AG04450 (cell line): ENCODE data around the gene RUSF1. TPM values are rescaled to one million over a fixed set of nuclear protein-coding genes. Genes with fewer than 3 reads are reported as not detected.
A peak's percentile ranks its signal among the peaks of the same experiment; 100 is the strongest.

ENCODE experiments used
- CTCF ChIA-PET: fragments of 300-600, 350-600 bp; formaldehyde crosslinking; extraction: SDS; loops from one replicate; lab custom pipeline; 2022; ENCODE audit warnings: antibody characterized with exemption, inconsistent platforms; lab: Charles Lee
- POLR2A ChIA-PET: fragments of 350-600 bp; formaldehyde crosslinking; extraction: SDS; loops from one replicate; lab custom pipeline; 2021; ENCODE audit warnings: antibody characterized with exemption, inconsistent platforms; lab: Yijun Ruan, JAX
- DNase-seq: peaks from one replicate; pipeline ENCODE4 v3.0.0-alpha.2; 2011; ENCODE audit warnings: low read depth, low spot score
- H3K27ac ChIP-seq: one replicate; pipeline ENCODE4 v1.5.1; 2012; ENCODE audit warnings: low read depth, low read length, control low read depth
- H3K27me3 ChIP-seq: one replicate; pipeline ENCODE4 v1.6.0; 2012; ENCODE audit warnings: low read length; ENCODE audit not compliant: control insufficient read depth, insufficient read depth
- H3K4me3 ChIP-seq: 2 replicates; pipeline ENCODE4 v1.5.1; 2011; ENCODE audit warnings: mild to moderate bottlenecking, low read depth, low read length, control low read depth
- H3K9me3 ChIP-seq: 2 replicates; pipeline ENCODE4 v1.5.1; 2012; ENCODE audit warnings: low read length; ENCODE audit not compliant: control insufficient read depth, insufficient read depth
- CTCF ChIP-seq: IDR thresholded peaks from 2 replicates; pipeline ENCODE4 v1.5.1; 2011; ENCODE audit warnings: low read depth, low read length, control low read depth, inconsistent platforms
- polyA plus RNA-seq: library from polyadenylated mRNA; depleted of rRNA; stranded (reverse); fragments of >200 nt; gene quantifications from 2 replicates; pipeline ENCODE4 v1.2.3, GENCODE V29; 2011

Gene RUSF1
- polyA plus RNA-seq, 1 experiment: 32.2 TPM

GRCh38 chr16:31459687-31460581 is 48.3 kb downstream of the RUSF1 start:
- no peaks in the 10 kb centered on the region; the same call in 1 of the 2 replicates for H3K9me3 ChIP-seq
- peak; percentile 99 for DNase-seq
- TF ChIP-seq CTCF: no peak
- ChIA-PET POLR2A (interaction anchor here (0.6 to 4.2 kb wide), 13 partner anchors 9 to 386 kb away, joined by 3 to 44 read pairs (median 8); partner anchors contain the start of genes FUS, PYCARD, RUSF1 and TGFB1I1), CTCF (interaction anchor here (0.6 to 4.9 kb wide), 28 partner anchors 8 to 506 kb away, joined by 3 to 49 read pairs (median 4); partner anchors contain the start of genes SLC5A2, TGFB1I1, ZNF646 and ZNF668)
- H3K4me3 ChIP-seq: peak overlapping the region; percentile 87
- H3K27me3 ChIP-seq: no peaks in the 10 kb centered on the region
- peak overlapping the region; percentile 99 for H3K27ac ChIP-seq

- peak within 1 kb of the TSS; percentile 99 for H3K27ac ChIP-seq
- H3K27me3 ChIP-seq: no peaks in the 10 kb centered on the region
- TF ChIP-seq CTCF: peak; percentile 68
- ChIA-PET CTCF (interaction anchor here (0.6 to 4.9 kb wide), 10 partner anchors 11 to 410 kb away, joined by 3 to 49 read pairs (median 4); partner anchors contain the start of genes TGFB1I1 and ZNF843), POLR2A (interaction anchor here (0.7 to 4.2 kb wide), 15 partner anchors 10 to 414 kb away, joined by 3 to 44 read pairs (median 5); partner anchors contain the start of genes FUS, KAT8, PYCARD and RUSF1)
- peak within 1 kb of the TSS; percentile 87 for H3K4me3 ChIP-seq
- H3K9me3 ChIP-seq: no peaks in the 10 kb centered on the region; the same call in 1 of the 2 replicates
- DNase-seq: peak; percentile 97
These were observed 49.1 kb downstream of the RUSF1 start, which contains the start of gene ARMC5 for GRCh38 chr16:31458844-31459686. Gene ARMC5 (plus strand): TSS chr16:31459501. CDS start chr16:31459525, 24 bp downstream.

- DNase-seq: no peak
- Histone ChIP-seq H3K4me3 (peak overlapping the region; percentile 87), H3K9me3 (no peaks in the 10 kb centered on the region; the same call in 1 of the 2 replicates), H3K27me3 (no peaks in the 10 kb centered on the region), H3K27ac (peak overlapping the region; percentile 99)
- ChIA-PET POLR2A (interaction anchor here (0.5 to 4.2 kb wide), 10 partner anchors 10 to 415 kb away, joined by 3 to 44 read pairs (median 4); partner anchors contain the start of genes FUS, KAT8, RUSF1 and TGFB1I1), CTCF (interaction anchor here (0.6 to 4.9 kb wide), 9 partner anchors 12 to 410 kb away, joined by 3 to 49 read pairs (median 3); partner anchors contain the start of genes TGFB1I1 and ZNF843)
- peak; percentile 26; the same call in 1 of the 2 replicates for TF ChIP-seq CTCF
These were observed 49.9 kb downstream of the RUSF1 start for GRCh38 chr16:31458073-31458843.

- H3K4me3 ChIP-seq: peak overlapping the region; percentile 87; the same call in 1 of the 2 replicates
These were observed 51.2 kb downstream of the RUSF1 start for GRCh38 chr16:31456988-31457360.

More at GRCh38 chr16:31456988-31457360, 51.2 kb downstream of the RUSF1 start:
- H3K27ac ChIP-seq: no peak overlapping the region
- H3K9me3 ChIP-seq: no peaks in the 10 kb centered on the region; the same call in 1 of the 2 replicates
- CTCF ChIA-PET: interaction anchor here (0.6 to 4.9 kb wide), 8 partner anchors 13 to 462 kb away, joined by 3 to 49 read pairs (median 4); partner anchors contain the start of genes TGFB1I1 and ZNF843
- no peaks in the 10 kb centered on the region for H3K27me3 ChIP-seq
- POLR2A ChIA-PET: interaction anchor here (1.7 kb wide), 1 partner anchor 277 kb away, joined by 8 read pairs; the partner anchor contains the start of gene FUS
- TF ChIP-seq CTCF: no peak
- DNase-seq: no peak
